ENCODE measurements around the gene OR5AN1. TPM values are rescaled to one million over a fixed set of nuclear protein-coding genes. Genes with fewer than 3 reads are reported as not detected.

Gene OR5AN1
- polyA plus RNA-seq, 1 experiment = not detected

DNA sequence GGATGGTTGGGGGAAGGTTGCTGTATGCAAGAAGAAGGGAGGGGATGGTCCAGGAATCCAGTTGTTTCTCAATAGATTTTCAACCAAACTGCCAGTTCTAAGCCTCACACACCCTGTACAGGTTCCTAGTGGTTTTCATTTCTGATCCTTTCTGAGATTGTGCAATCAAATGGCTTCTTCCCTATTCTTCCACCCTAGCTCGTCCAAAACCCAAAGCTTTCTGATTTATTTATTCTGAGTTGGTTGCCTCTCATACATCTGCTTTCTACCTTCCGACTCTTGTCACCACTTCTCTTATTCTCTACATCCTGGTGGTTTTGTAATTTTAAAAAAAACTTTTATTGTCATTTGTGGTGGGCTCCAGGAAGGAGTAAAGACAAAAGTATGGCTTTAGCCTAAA, 55.0 kb downstream of the OR5AN1 start:
- no peak for DNase-seq (ENCODE audit: low read depth)
- H3K4me3 ChIP-seq (ENCODE audit: low read depth, low read length) = no peak overlapping the region
- ChIA-PET CTCF (interaction anchor here (0.7 kb wide), 1 partner anchor 992 kb away, joined by 3 read pairs; no protein-coding TSS in a partner anchor), POLR2A (interaction anchor here (0.6 kb wide), 1 partner anchor 117 kb away, joined by 7 read pairs; no protein-coding TSS in a partner anchor)
- no peaks in the 10 kb centered on the region for H3K27me3 ChIP-seq (ENCODE audit: control insufficient read depth, insufficient read depth, low read length)
- TF ChIP-seq, protein P1, sequence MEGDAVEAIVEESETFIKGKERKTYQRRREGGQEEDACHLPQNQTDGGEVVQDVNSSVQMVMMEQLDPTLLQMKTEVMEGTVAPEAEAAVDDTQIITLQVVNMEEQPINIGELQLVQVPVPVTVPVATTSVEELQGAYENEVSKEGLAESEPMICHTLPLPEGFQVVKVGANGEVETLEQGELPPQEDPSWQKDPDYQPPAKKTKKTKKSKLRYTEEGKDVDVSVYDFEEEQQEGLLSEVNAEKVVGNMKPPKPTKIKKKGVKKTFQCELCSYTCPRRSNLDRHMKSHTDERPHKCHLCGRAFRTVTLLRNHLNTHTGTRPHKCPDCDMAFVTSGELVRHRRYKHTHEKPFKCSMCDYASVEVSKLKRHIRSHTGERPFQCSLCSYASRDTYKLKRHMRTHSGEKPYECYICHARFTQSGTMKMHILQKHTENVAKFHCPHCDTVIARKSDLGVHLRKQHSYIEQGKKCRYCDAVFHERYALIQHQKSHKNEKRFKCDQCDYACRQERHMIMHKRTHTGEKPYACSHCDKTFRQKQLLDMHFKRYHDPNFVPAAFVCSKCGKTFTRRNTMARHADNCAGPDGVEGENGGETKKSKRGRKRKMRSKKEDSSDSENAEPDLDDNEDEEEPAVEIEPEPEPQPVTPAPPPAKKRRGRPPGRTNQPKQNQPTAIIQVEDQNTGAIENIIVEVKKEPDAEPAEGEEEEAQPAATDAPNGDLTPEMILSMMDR (IDR thresholded peaks at IDR 0.05; ENCODE audit: insufficient read depth, low read depth, low read length) = no peak
- H3K36me3 ChIP-seq (ENCODE audit: control insufficient read depth, insufficient read depth, low read length) = no peaks in the 10 kb centered on the region

DNA sequence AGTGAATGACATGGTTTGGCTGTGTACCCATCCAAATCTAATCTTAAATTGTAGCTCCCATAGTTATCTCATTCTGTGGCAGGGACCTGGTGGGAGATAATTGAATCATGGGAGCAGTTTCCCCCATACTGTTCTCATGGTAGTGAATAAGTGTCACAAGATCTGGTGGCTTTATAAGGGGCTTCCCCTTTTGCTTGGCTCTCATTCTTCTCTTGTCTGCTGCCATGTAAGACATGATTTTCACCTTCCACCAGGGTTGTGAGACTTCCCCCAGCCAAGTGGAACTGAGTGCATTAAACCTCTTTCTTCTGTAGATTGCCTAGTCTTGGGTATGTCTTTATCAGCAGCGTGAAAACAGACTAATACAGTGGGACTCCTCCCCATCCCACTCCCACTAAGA, 56.4 kb downstream of the OR5AN1 start:
- POLR2A ChIA-PET = no interaction called here
- H3K4me3 ChIP-seq (ENCODE audit: low read depth, low read length) = no peak overlapping the region
- CTCF ChIA-PET = no interaction called here
- no peak for DNase-seq (ENCODE audit: low read depth)
- H3K36me3 ChIP-seq (ENCODE audit: control insufficient read depth, insufficient read depth, low read length) = no peaks in the 10 kb centered on the region
- H3K27me3 ChIP-seq (ENCODE audit: control insufficient read depth, insufficient read depth, low read length) = no peaks in the 10 kb centered on the region
- TF ChIP-seq, protein P1 (IDR thresholded peaks at IDR 0.05; ENCODE audit: insufficient read depth, low read depth, low read length) = no peak

DNA sequence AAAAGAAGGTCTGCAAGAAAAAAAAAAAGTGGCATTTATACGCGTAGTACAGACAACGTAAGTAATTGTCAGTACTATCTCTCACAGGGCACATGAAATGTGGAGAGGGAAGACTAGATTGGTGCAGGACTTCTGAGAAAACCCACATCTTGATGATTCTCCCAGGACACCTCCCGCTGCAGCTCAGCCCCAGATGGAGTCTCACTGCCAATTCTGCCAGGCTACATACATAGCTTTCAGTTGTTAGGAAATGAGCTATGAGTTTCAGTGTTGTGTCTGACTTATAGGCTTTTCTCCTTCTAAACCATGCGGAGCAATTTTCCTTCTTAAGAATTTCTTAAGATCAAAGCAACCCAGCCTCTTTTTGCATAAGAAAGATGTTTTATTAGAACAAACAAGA, 57.9 kb downstream of the OR5AN1 start:
- POLR2A ChIA-PET = no interaction called here
- Histone ChIP-seq H3K4me3 (ENCODE audit: low read depth, low read length) (no peak overlapping the region), H3K27me3 (ENCODE audit: control insufficient read depth, insufficient read depth, low read length) (no peaks in the 10 kb centered on the region), H3K36me3 (ENCODE audit: control insufficient read depth, insufficient read depth, low read length) (no peaks in the 10 kb centered on the region)
- TF ChIP-seq, protein P1 (IDR thresholded peaks at IDR 0.05; ENCODE audit: insufficient read depth, low read depth, low read length) = no peak
- no peak for DNase-seq (ENCODE audit: low read depth)
- CTCF ChIA-PET = no interaction called here

DNA sequence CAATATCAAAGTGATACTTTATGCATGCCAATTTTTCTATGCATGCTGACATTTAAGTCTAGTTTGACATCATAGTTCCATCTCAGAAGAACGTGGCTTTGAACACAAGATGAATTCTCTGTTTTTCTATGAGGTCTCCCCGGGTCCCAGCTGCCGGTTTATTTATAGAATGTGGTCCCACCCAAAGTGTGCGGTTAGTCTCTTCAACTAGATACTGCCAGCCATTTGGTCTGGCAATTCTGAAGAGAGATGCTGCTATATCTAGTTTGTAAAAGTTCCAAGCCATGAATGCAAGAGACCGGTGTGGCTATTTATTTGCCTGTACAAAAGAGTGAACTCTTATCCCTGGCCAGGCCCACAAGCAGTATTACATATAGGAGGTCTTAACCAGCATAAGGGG, 58.3 kb downstream of the OR5AN1 start:
- ChIA-PET POLR2A (no interaction called here), CTCF (no interaction called here)
- TF ChIP-seq, protein P1 (IDR thresholded peaks at IDR 0.05; ENCODE audit: insufficient read depth, low read depth, low read length) = no peak
- Histone ChIP-seq H3K4me3 (ENCODE audit: low read depth, low read length) (no peak overlapping the region), H3K27me3 (ENCODE audit: control insufficient read depth, insufficient read depth, low read length) (no peaks in the 10 kb centered on the region), H3K36me3 (ENCODE audit: control insufficient read depth, insufficient read depth, low read length) (no peaks in the 10 kb centered on the region)
- no peak for DNase-seq (ENCODE audit: low read depth)

DNA sequence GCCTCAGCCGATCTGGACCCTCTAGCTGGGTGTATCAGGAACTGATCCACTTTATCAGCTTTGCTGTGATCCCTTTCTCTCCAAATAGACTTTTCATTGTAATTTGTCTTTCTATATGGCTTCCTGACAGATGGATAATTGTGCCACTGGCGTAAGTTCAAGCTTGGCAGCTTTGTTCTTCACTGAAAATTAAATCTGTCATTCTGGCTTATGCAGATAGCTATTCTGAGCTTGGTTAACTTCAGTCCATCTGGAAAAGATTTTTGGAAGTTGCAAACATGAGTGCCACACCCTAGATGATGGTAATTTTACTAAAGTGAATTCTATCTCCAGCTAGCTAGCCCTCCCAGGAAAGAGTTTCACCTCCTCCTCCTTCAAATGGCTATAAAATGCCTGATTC, 59.5 kb downstream of the OR5AN1 start:
- H3K27me3 ChIP-seq (ENCODE audit: control insufficient read depth, insufficient read depth, low read length) = no peaks in the 10 kb centered on the region
- ChIA-PET CTCF (no interaction called here), POLR2A (no interaction called here)
- H3K36me3 ChIP-seq (ENCODE audit: control insufficient read depth, insufficient read depth, low read length) = no peaks in the 10 kb centered on the region
- no peak for DNase-seq (ENCODE audit: low read depth)
- TF ChIP-seq, protein P1 (IDR thresholded peaks at IDR 0.05; ENCODE audit: insufficient read depth, low read depth, low read length) = no peak
- H3K4me3 ChIP-seq (ENCODE audit: low read depth, low read length) = no peak overlapping the region

Other genes with a start within 250 kb of the OR5AN1 start
- gene FAM111A, start 216.0 kb upstream of the OR5AN1 start, polyA plus RNA-seq (2011; rRNA removed) = 19.7 and 30.3 TPM in 2 replicates
- 0.98 and 1.2 TPM in 2 replicates for gene DTX4, start 186.8 kb upstream of the OR5AN1 start, polyA plus RNA-seq (2011; rRNA removed)
- gene MPEG1, start 146.0 kb upstream of the OR5AN1 start, polyA plus RNA-seq (2011; rRNA removed) = not detected in 2 replicates
- not detected in 2 replicates for gene OR5A2, start 67.5 kb downstream of the OR5AN1 start, polyA plus RNA-seq (2011; rRNA removed)
- gene OR5A1, start 77.6 kb downstream of the OR5AN1 start, polyA plus RNA-seq (2011; rRNA removed) = not detected in 2 replicates
- gene OR4D6, start 98.1 kb downstream of the OR5AN1 start, polyA plus RNA-seq (2011; rRNA removed) = not detected in 2 replicates
- not detected in 2 replicates for gene OR4D10, start 114.4 kb downstream of the OR5AN1 start, polyA plus RNA-seq (2011; rRNA removed)
- gene OR4D11, start 144.7 kb downstream of the OR5AN1 start, polyA plus RNA-seq (2011; rRNA removed) = not detected in 2 replicates
- gene OR4D9, start 152.6 kb downstream of the OR5AN1 start, polyA plus RNA-seq (2011; rRNA removed) = not detected in 2 replicates

Measured in BJ (cell line).